ENCODE data around the gene SENP7. TPM values are rescaled to one million over a fixed set of nuclear protein-coding genes. Genes with fewer than 3 reads are reported as not detected.
"Not testable (repeated sequence)": the region's sequence is repeated elsewhere in the genome, so short reads cannot be mapped to it uniquely, and the experiment has no call there.

SENP7 gene
- polyA plus RNA-seq, 2 donors: 4.2 to 6.4 TPM

DNA sequence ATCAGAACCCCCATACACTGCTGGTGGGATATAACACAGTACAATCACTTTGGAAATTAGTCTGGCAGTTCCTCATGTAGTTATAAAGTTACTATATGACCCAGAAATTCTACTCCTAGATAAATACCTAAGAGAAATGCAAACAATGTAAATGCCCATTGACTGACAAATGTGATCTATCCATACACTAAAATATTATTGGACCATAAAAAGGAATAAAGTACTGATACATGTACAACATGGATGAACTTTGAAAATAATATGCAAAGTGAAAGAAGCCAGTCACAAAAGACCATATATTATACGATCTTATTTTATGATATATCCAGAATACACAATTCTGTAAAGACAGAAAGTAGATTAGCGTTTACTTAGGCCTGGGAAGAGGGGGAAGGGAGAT is 200.5 kb downstream of the SENP7 start:
- H3K4me1 ChIP-seq (ENCODE audit: control insufficient read depth in 2 of 2, insufficient read depth in 2 of 2, low read length in 1 of 2): no peaks in the 10 kb centered on the region
- no peak overlapping the region for H3K27ac ChIP-seq (ENCODE audit: low read depth in 2 of 2, low read length in 1 of 2)
- no peak overlapping the region for H3K4me3 ChIP-seq (ENCODE audit: low read depth in 1 of 2, low read length in 2 of 2)
- H3K9me3 ChIP-seq (ENCODE audit: control insufficient read depth in 2 of 2, insufficient read depth in 1 of 2, low read depth in 1 of 2, low read length in 1 of 2): peaks cover 3 to 6% of the 10 kb centered on the region in 2 donors
- WGBS, 2 donors: 91 to 96% methylated on average over 2 of the region's 2 CpGs
- no peaks in the 10 kb centered on the region for H3K36me3 ChIP-seq (ENCODE audit: control insufficient read depth in 2 of 2, insufficient read depth in 2 of 2, low read length in 1 of 2)
- no peaks in the 10 kb centered on the region for H3K27me3 ChIP-seq (ENCODE audit: control insufficient read depth in 1 of 2, insufficient read depth in 2 of 2, low read length in 2 of 2)

DNA sequence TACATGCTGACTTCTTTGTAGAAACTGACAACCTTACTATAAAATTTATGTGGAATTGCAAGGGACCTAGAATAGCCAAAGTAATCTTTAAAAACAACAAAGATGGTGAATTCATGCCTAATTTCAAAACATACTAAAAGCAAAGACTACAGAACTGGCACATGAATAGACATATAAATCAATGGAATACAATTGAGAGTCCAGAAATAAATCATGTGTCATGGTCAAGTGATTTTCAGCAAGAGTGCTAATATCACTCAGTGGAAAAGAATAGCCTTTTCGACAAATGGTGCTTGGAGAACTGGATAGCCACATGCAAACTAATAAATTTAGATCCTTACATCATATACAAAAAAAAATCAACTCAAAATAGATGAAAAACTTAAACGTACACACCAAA is 201.3 kb downstream of the SENP7 start:
- 80 to 84% methylated on average over 2 of the region's 2 CpGs for WGBS, 2 donors
- Histone ChIP-seq H3K27me3 (ENCODE audit: control insufficient read depth in 1 of 2, insufficient read depth in 2 of 2, low read length in 2 of 2) (no peaks in the 10 kb centered on the region), H3K4me3 (ENCODE audit: low read depth in 1 of 2, low read length in 2 of 2) (no peak overlapping the region), H3K4me1 (ENCODE audit: control insufficient read depth in 2 of 2, insufficient read depth in 2 of 2, low read length in 1 of 2) (no peaks in the 10 kb centered on the region), H3K9me3 (ENCODE audit: control insufficient read depth in 2 of 2, insufficient read depth in 1 of 2, low read depth in 1 of 2, low read length in 1 of 2) (peaks cover 3 to 6% of the 10 kb centered on the region in 2 donors), H3K36me3 (ENCODE audit: control insufficient read depth in 2 of 2, insufficient read depth in 2 of 2, low read length in 1 of 2) (no peaks in the 10 kb centered on the region), H3K27ac (ENCODE audit: low read depth in 2 of 2, low read length in 1 of 2) (no peak overlapping the region)

DNA sequence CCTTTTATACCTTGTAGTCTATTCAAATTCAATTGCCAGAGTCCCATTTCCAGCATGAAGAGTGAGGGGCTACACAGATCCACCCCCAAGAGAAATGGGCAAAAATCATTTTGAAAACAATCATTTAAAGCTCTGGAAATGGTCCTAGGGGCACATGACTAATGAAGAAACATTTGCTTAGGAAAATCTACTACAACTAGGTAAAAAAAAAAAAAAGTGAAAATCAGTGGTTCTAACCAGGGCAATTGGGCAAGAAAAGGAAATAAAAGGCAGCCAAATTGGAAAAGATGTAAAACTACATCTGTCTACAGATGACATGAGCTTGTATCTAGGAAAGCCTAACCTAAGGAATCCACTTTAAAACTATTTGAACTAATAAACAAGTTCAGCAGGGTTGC is 202.0 kb downstream of the SENP7 start:
- Histone ChIP-seq H3K27ac (ENCODE audit: low read depth in 2 of 2, low read length in 1 of 2) (no peak overlapping the region), H3K4me1 (ENCODE audit: control insufficient read depth in 2 of 2, insufficient read depth in 2 of 2, low read length in 1 of 2) (no peaks in the 10 kb centered on the region), H3K4me3 (ENCODE audit: low read depth in 1 of 2, low read length in 2 of 2) (no peak overlapping the region), H3K36me3 (ENCODE audit: control insufficient read depth in 2 of 2, insufficient read depth in 2 of 2, low read length in 1 of 2) (no peaks in the 10 kb centered on the region), H3K27me3 (ENCODE audit: control insufficient read depth in 1 of 2, insufficient read depth in 2 of 2, low read length in 2 of 2) (no peaks in the 10 kb centered on the region), H3K9me3 (ENCODE audit: control insufficient read depth in 2 of 2, insufficient read depth in 1 of 2, low read depth in 1 of 2, low read length in 1 of 2) (peaks cover 3 to 6% of the 10 kb centered on the region in 2 donors)

DNA sequence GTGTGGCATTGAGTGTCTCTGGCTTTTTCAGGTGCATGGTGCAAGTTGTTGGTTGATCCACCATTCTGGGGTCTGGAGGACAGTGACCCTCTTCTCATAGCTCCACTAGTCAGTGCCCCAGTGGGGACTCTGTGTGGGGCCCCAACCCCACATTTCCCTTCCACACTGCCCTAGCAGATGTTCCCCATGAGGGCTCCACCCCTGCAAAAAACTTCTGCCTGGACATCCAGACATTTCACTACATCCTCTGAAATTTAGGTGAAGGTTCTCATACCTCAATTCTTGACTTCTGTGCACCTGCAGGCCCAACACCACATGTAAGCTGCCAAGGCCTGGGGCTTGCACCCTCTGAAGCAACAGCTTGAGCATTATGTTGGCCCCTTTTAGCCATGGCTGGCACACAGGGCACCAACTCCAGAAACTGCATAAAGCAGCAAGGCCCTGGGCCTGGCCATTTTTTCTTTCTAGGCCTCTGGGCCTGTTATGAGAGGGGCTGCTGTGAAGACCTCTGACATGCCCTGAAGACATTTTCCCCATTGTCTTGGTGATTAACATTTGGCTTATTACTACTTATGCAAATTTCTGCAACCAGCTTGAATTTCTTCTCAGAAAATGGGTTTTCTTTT is 204.8 kb downstream of the SENP7 start:
- H3K9me3 ChIP-seq (ENCODE audit: control insufficient read depth in 2 of 2, insufficient read depth in 1 of 2, low read depth in 1 of 2, low read length in 1 of 2); H3K4me1 ChIP-seq (ENCODE audit: control insufficient read depth in 2 of 2, insufficient read depth in 2 of 2, low read length in 1 of 2); H3K27me3 ChIP-seq (ENCODE audit: control insufficient read depth in 1 of 2, insufficient read depth in 2 of 2, low read length in 2 of 2); H3K4me3 ChIP-seq (ENCODE audit: low read depth in 1 of 2, low read length in 2 of 2); H3K27ac ChIP-seq (ENCODE audit: low read depth in 2 of 2, low read length in 1 of 2); H3K36me3 ChIP-seq (ENCODE audit: control insufficient read depth in 2 of 2, insufficient read depth in 2 of 2, low read length in 1 of 2): not testable (repeated sequence)

DNA sequence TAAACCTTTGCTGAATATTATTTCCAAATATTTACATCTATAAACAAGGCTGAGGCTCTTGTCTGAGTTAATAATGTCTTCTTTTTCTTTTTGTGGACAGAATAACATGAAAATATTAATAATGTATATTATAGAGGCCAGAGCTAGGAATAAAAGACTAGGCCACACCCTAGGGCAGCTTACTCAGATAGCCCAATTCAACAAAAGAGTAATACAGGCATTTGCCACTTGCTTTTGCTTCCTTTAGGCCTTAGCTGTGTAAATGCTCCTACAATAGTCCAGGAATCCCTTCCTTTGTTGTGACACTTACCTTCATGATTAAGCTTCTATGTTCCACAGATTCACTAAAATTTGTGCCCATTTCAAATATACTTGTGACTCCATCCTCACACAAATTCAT is 209.2 kb downstream of the SENP7 start:
- Histone ChIP-seq H3K4me1 (ENCODE audit: control insufficient read depth in 2 of 2, insufficient read depth in 2 of 2, low read length in 1 of 2) (no peaks in the 10 kb centered on the region), H3K36me3 (ENCODE audit: control insufficient read depth in 2 of 2, insufficient read depth in 2 of 2, low read length in 1 of 2) (no peaks in the 10 kb centered on the region), H3K27me3 (ENCODE audit: control insufficient read depth in 1 of 2, insufficient read depth in 2 of 2, low read length in 2 of 2) (no peaks in the 10 kb centered on the region), H3K4me3 (ENCODE audit: low read depth in 1 of 2, low read length in 2 of 2) (no peak overlapping the region), H3K27ac (ENCODE audit: low read depth in 2 of 2, low read length in 1 of 2) (no peak overlapping the region), H3K9me3 (ENCODE audit: control insufficient read depth in 2 of 2, insufficient read depth in 1 of 2, low read depth in 1 of 2, low read length in 1 of 2) (peaks cover 3 to 6% of the 10 kb centered on the region in 2 donors)

DNA sequence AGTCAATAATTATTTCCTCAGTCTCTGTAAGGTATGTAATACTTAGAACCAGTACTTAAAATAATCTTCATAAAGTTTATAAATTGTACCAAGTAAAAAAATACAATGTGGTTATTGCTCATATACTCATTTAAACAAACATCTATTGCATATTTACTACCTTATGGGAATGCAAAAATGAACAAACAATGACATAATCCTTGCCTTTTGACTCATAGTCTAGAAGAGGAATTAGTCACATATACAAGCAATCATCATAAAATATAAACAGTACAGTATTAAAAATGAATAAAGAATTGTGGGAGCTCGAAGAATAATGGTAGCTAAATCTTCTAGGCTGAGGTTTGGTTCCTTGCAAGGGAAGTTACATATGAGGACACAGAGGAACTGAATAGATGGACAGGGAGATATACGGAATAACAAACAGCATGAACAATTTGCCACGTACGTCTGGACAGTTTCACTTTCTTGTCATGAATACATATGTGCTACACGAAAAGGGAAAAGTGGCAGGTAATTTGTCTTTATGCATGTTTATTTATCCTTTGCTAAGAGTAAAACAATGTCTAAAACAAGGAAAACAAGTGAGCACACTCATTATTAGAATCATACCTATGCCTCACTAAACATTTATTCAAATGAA is 209.8 kb downstream of the SENP7 start:
- H3K27ac ChIP-seq (ENCODE audit: low read depth in 2 of 2, low read length in 1 of 2): no peak overlapping the region
- H3K9me3 ChIP-seq (ENCODE audit: control insufficient read depth in 2 of 2, insufficient read depth in 1 of 2, low read depth in 1 of 2, low read length in 1 of 2): peaks cover 3 to 4% of the 10 kb centered on the region in 2 donors
- 43 to 52% methylated on average over 5 of the region's 5 CpGs for WGBS, 2 donors
- no peaks in the 10 kb centered on the region for H3K36me3 ChIP-seq (ENCODE audit: control insufficient read depth in 2 of 2, insufficient read depth in 2 of 2, low read length in 1 of 2)
- no peaks in the 10 kb centered on the region for H3K27me3 ChIP-seq (ENCODE audit: control insufficient read depth in 1 of 2, insufficient read depth in 2 of 2, low read length in 2 of 2)
- H3K4me3 ChIP-seq (ENCODE audit: low read depth in 1 of 2, low read length in 2 of 2): no peak overlapping the region
- no peaks in the 10 kb centered on the region for H3K4me1 ChIP-seq (ENCODE audit: control insufficient read depth in 2 of 2, insufficient read depth in 2 of 2, low read length in 1 of 2)

DNA sequence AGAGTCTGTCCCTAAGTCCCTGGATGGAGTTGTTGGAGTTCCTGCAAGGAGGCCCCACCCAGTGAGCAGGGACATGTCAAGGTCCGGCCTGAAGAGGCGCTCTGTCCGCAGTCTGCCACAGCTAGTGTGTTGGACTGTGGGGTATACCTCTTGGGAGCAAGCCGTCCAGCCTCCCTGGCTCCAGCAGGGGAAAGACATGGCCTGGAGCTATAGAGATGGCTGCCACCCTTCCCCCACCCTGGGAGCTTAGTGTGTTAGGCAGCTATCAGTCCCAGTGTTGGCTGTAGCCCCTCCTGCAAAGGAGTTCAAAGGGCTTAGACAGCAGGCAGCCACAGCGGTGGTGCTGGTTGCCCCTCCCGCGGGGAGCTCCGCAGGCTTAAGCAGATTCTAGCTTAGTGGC is 212.9 kb downstream of the SENP7 start:
- no peak overlapping the region for H3K27ac ChIP-seq (ENCODE audit: low read depth in 2 of 2, low read length in 1 of 2)
- no peaks in the 10 kb centered on the region for H3K4me1 ChIP-seq (ENCODE audit: control insufficient read depth in 2 of 2, insufficient read depth in 2 of 2, low read length in 1 of 2)
- no peak overlapping the region for H3K4me3 ChIP-seq (ENCODE audit: low read depth in 1 of 2, low read length in 2 of 2)
- no peaks in the 10 kb centered on the region for H3K9me3 ChIP-seq (ENCODE audit: control insufficient read depth in 2 of 2, insufficient read depth in 1 of 2, low read depth in 1 of 2, low read length in 1 of 2)
- 88 to 90% methylated on average over 8 of the region's 8 CpGs for WGBS, 2 donors
- H3K36me3 ChIP-seq (ENCODE audit: control insufficient read depth in 2 of 2, insufficient read depth in 2 of 2, low read length in 1 of 2): no peaks in the 10 kb centered on the region
- H3K27me3 ChIP-seq (ENCODE audit: control insufficient read depth in 1 of 2, insufficient read depth in 2 of 2, low read length in 2 of 2): no peaks in the 10 kb centered on the region

DNA sequence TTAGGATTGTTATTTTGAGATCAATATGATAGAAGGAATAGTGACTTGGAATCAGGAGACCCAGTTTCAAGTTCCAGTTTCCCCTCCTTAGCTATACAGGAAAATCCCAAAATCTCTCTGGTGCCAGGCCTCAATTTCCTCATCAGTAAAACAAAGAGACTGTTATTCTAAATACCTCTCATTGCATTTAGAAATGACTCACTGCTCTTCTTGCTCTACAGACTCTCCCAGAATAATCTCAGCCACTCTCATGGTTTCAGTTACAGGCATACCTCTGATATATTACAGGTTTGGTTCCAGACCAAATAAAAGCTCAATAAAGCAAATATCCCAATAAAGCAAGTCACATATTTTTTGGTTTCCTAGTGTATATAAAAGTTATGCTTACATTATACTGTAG is 221.0 kb downstream of the SENP7 start:
- Histone ChIP-seq H3K9me3 (ENCODE audit: control insufficient read depth in 2 of 2, insufficient read depth in 1 of 2, low read depth in 1 of 2, low read length in 1 of 2) (no peaks in the 10 kb centered on the region), H3K36me3 (ENCODE audit: control insufficient read depth in 2 of 2, insufficient read depth in 2 of 2, low read length in 1 of 2) (no peaks in the 10 kb centered on the region), H3K27me3 (ENCODE audit: control insufficient read depth in 1 of 2, insufficient read depth in 2 of 2, low read length in 2 of 2) (no peaks in the 10 kb centered on the region), H3K4me1 (ENCODE audit: control insufficient read depth in 2 of 2, insufficient read depth in 2 of 2, low read length in 1 of 2) (no peaks in the 10 kb centered on the region), H3K27ac (ENCODE audit: low read depth in 2 of 2, low read length in 1 of 2) (no peak overlapping the region), H3K4me3 (ENCODE audit: low read depth in 1 of 2, low read length in 2 of 2) (no peak overlapping the region)

DNA sequence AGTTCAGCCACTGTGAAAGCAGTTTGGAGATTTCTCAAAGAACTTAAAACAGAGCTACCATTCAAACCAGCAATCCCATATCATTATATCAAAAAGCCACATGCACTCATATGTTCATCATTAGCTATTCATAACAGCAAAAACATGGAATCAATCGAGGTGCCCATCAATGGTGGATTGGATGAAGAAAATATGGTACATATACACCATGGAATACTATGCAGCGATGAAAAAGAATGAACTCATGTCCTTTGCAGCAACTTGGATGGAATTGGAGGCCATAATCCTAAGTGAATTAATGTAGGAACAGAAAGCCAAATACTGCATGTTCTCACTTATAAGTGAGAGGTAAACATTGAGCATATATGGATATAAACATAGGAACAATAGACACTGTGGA is 224.7 kb downstream of the SENP7 start:
- Histone ChIP-seq H3K27ac (ENCODE audit: low read depth in 2 of 2, low read length in 1 of 2) (no peak overlapping the region), H3K27me3 (ENCODE audit: control insufficient read depth in 1 of 2, insufficient read depth in 2 of 2, low read length in 2 of 2) (no peaks in the 10 kb centered on the region), H3K4me3 (ENCODE audit: low read depth in 1 of 2, low read length in 2 of 2) (no peak overlapping the region), H3K36me3 (ENCODE audit: control insufficient read depth in 2 of 2, insufficient read depth in 2 of 2, low read length in 1 of 2) (no peaks in the 10 kb centered on the region), H3K9me3 (ENCODE audit: control insufficient read depth in 2 of 2, insufficient read depth in 1 of 2, low read depth in 1 of 2, low read length in 1 of 2) (no peaks in the 10 kb centered on the region), H3K4me1 (ENCODE audit: control insufficient read depth in 2 of 2, insufficient read depth in 2 of 2, low read length in 1 of 2) (no peaks in the 10 kb centered on the region)
- WGBS, 2 donors: 86 to 90% methylated on average over 2 of the region's 2 CpGs

DNA sequence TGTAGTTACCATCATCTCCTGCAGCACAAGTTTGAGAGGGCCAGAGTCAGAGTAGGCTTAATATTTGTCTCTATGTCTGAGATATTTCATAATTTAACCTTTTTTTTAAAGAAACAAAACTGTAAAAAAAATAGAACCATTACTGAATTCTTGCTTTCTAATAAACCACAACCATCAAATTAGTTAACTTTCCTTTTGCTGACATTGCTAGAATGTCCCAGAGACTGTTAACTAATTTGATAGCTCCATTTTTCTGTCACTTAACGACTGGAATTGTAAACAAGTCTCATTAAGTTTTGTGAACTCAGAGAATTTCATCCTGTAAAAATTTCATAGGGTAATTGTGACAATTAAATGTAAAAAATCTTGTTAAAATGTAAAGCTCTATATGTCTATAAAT is 228.3 kb downstream of the SENP7 start:
- no peaks in the 10 kb centered on the region for H3K4me1 ChIP-seq (ENCODE audit: control insufficient read depth in 2 of 2, insufficient read depth in 2 of 2, low read length in 1 of 2)
- no peaks in the 10 kb centered on the region for H3K9me3 ChIP-seq (ENCODE audit: control insufficient read depth in 2 of 2, insufficient read depth in 1 of 2, low read depth in 1 of 2, low read length in 1 of 2)
- H3K27ac ChIP-seq (ENCODE audit: low read depth in 2 of 2, low read length in 1 of 2): no peak overlapping the region
- no peaks in the 10 kb centered on the region for H3K36me3 ChIP-seq (ENCODE audit: control insufficient read depth in 2 of 2, insufficient read depth in 2 of 2, low read length in 1 of 2)
- H3K27me3 ChIP-seq (ENCODE audit: control insufficient read depth in 1 of 2, insufficient read depth in 2 of 2, low read length in 2 of 2): no peaks in the 10 kb centered on the region
- WGBS, 2 donors: 75% methylated on average over 1 of the region's 1 CpG
- H3K4me3 ChIP-seq (ENCODE audit: low read depth in 1 of 2, low read length in 2 of 2): no peak overlapping the region

All from esophagus (tissue), 2 donors.